ENCODE data around the gene EXOSC7. TPM values are rescaled to one million over a fixed set of nuclear protein-coding genes. Genes with fewer than 3 reads are reported as not detected.

EXOSC7 gene
- total RNA-seq, 1 experiment from 2014 or later: 50.1 TPM

GRCh38 chr3:45003406-45003805 is 27.4 kb downstream of the EXOSC7 start:
- intact Hi-C loops (cut with micrococcal nuclease; ENCODE audit: unreplicated experiment): no loop called here
- Mint-ChIP-seq H3K4me3 (ENCODE audit: low read depth, unreplicated experiment) (no peak overlapping the region), H3K9me3 (ENCODE audit: low read depth, unreplicated experiment) (peaks cover 2% of the 10 kb centered on the region), H3K27ac (ENCODE audit: unreplicated experiment) (no peak overlapping the region), H3K36me3 (ENCODE audit: insufficient read depth, unreplicated experiment) (peaks cover 40% of the 10 kb centered on the region), H3K27me3 (ENCODE audit: unreplicated experiment) (no peaks in the 10 kb centered on the region), H3K4me1 (ENCODE audit: low read depth, unreplicated experiment) (no peaks in the 10 kb centered on the region)
- no TSS peak for BruUV-seq (replicated peaks)
- CTCF ChIA-PET: no interaction called here
- TF ChIP-seq CTCF (IDR thresholded peaks at IDR 0.05; ENCODE audit: unreplicated experiment): no peak
- no peak for DNase-seq

GRCh38 chr3:45003859-45004258 is 27.8 kb downstream of the EXOSC7 start:
- Mint-ChIP-seq H3K4me3 (ENCODE audit: low read depth, unreplicated experiment) (no peak overlapping the region), H3K36me3 (ENCODE audit: insufficient read depth, unreplicated experiment) (peaks cover 36% of the 10 kb centered on the region), H3K4me1 (ENCODE audit: low read depth, unreplicated experiment) (no peaks in the 10 kb centered on the region), H3K27me3 (ENCODE audit: unreplicated experiment) (no peaks in the 10 kb centered on the region), H3K9me3 (ENCODE audit: low read depth, unreplicated experiment) (peaks cover 2% of the 10 kb centered on the region), H3K27ac (ENCODE audit: unreplicated experiment) (no peak overlapping the region)
- CTCF ChIA-PET: interaction anchor here (0.7 kb wide), 1 partner anchor 300 kb away, joined by 4 read pairs; no protein-coding TSS in a partner anchor
- intact Hi-C loops (cut with micrococcal nuclease; ENCODE audit: unreplicated experiment): no loop called here
- TF ChIP-seq CTCF (IDR thresholded peaks at IDR 0.05; ENCODE audit: unreplicated experiment): no peak
- DNase-seq: no peak
- BruUV-seq (replicated peaks): no TSS peak

GRCh38 chr3:45007091-45007490 is 31.0 kb downstream of the EXOSC7 start:
- TF ChIP-seq CTCF (IDR thresholded peaks at IDR 0.05; ENCODE audit: unreplicated experiment): no peak
- BruUV-seq (replicated peaks): no TSS peak
- intact Hi-C loops (cut with micrococcal nuclease; ENCODE audit: unreplicated experiment): no loop called here
- H3K27ac Mint-ChIP-seq (ENCODE audit: unreplicated experiment): no peak overlapping the region
- H3K27me3 Mint-ChIP-seq (ENCODE audit: unreplicated experiment): no peaks in the 10 kb centered on the region
- H3K4me1 Mint-ChIP-seq (ENCODE audit: low read depth, unreplicated experiment): no peaks in the 10 kb centered on the region
- H3K9me3 Mint-ChIP-seq (ENCODE audit: low read depth, unreplicated experiment): peaks cover 2% of the 10 kb centered on the region
- H3K36me3 Mint-ChIP-seq (ENCODE audit: insufficient read depth, unreplicated experiment): peaks cover 22% of the 10 kb centered on the region
- DNase-seq: no peak
- no peak overlapping the region for H3K4me3 Mint-ChIP-seq (ENCODE audit: low read depth, unreplicated experiment)
- CTCF ChIA-PET: no interaction called here

GRCh38 chr3:45008117-45008516 is 32.1 kb downstream of the EXOSC7 start:
- H3K36me3 Mint-ChIP-seq (ENCODE audit: insufficient read depth, unreplicated experiment): peaks cover 19% of the 10 kb centered on the region
- no peak overlapping the region for H3K4me3 Mint-ChIP-seq (ENCODE audit: low read depth, unreplicated experiment)
- no TSS peak for BruUV-seq (replicated peaks)
- peaks cover 2% of the 10 kb centered on the region for H3K9me3 Mint-ChIP-seq (ENCODE audit: low read depth, unreplicated experiment)
- intact Hi-C loops (cut with micrococcal nuclease; ENCODE audit: unreplicated experiment): no loop called here
- no peaks in the 10 kb centered on the region for H3K27me3 Mint-ChIP-seq (ENCODE audit: unreplicated experiment)
- no peak for DNase-seq
- TF ChIP-seq CTCF (IDR thresholded peaks at IDR 0.05; ENCODE audit: unreplicated experiment): no peak
- H3K27ac Mint-ChIP-seq (ENCODE audit: unreplicated experiment): no peak overlapping the region
- no peaks in the 10 kb centered on the region for H3K4me1 Mint-ChIP-seq (ENCODE audit: low read depth, unreplicated experiment)
- CTCF ChIA-PET: no interaction called here

All from Calu3 (cell line).